Kidney capillary endothelial cell (primary cell): ENCODE results near the gene SLAMF1.
"Not testable (repeated sequence)": the region's sequence is repeated elsewhere in the genome, so short reads cannot be mapped to it uniquely, and the experiment has no call there.

Experiments
- DNase-seq: peaks from one replicate; pipeline ENCODE4 v3.0.0-alpha.2; 2018; ENCODE audit warnings: low spot score

SLAMF1 gene

DNA sequence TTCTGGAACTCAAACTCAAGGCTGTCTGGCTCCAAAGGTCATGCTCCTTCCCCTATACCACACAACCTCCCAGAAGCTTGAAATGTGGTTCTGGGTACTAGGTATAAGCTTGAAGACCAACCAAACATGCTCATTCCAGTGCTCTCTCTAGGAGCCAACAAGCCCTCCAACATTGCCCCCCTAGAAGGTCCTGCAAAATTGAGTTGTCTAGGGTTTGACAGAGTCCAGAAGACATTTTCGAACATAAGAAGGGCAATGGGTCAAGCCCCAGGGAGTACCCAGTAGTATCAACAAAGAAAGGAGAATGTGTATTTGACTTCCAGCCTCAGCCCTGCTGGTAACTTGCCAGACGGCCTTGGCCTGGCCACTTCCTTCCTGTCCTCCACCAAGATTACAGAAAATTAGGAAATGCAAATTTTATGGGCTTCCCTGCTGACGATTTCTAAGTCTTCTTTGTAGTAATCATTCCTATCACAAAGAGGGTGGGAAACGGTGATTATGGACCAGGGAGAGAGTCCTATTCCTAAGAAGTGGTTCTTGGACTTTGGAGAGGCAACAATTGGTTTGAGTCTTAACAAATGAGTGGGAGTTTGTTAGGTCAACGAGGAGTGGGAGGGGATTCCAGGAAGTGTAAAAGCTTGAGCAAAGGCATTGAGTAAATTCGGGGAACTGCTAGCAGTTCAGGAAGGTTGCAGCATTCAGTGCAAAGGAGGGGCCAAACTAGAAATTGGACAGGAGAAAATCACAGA is 18.7 kb upstream of the SLAMF1 start:
- no peak for DNase-seq

DNA sequence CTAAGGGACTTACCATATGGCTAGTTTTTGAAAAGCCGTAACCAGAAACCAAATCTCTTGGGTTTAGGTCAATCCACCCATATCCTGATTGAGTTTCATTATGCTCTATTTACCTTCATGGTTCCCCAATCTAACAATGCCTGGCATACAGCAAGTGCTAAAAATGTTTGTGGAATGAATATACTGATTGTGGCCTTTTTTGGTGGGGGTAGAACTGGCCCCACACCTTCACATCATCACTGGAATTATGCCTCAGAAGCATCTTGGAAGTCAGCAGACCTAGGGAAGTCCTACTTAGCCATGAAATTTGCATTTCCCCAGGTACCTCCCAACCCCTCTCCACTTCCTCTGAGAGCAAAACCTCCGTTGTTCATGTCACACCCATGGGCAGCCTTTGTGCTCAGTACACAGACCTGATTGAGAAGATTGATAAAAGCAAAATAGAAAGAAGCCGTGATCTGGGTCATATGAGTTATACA is 17.8 kb upstream of the SLAMF1 start:
- DNase-seq: no peak

DNA sequence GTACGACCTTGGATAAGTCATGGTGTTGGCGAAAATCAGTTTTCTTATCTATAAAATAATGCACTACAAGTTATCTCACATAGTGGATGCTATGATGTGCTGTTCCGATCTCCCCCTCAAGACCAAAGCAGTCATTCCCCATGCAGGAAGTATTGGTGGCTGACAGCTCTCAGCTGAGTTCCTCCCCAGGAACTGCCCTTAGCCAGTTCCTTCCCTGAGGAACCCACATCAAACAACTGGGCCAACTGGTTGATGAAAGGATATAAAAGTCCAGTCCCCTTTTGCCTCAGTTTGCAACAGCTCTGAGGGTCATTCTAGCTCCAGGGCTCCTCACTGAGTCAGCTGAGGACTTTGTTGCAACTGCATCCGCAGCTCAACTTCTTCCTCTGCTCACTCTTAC is 16.1 kb upstream of the SLAMF1 start:
- no peak for DNase-seq

DNA sequence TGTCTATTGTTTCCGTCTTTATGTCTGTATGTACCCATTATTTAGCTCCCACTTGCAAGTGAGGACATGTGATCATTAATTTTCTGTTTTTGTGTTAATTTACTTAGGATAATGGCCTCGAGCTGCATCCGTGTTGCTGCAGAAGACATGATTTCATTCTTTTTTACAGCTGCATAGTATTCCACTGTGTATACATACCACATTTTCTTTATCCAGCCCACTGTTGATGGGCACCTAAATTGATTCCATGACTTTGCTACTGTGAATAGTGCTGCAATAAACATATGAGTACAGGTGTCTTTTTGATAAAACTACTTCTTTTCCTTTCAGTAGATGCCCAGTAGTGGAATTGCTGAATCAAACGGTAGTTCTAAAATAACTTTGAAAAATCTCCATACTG is 12.7 kb upstream of the SLAMF1 start:
- DNase-seq: no peak

DNA sequence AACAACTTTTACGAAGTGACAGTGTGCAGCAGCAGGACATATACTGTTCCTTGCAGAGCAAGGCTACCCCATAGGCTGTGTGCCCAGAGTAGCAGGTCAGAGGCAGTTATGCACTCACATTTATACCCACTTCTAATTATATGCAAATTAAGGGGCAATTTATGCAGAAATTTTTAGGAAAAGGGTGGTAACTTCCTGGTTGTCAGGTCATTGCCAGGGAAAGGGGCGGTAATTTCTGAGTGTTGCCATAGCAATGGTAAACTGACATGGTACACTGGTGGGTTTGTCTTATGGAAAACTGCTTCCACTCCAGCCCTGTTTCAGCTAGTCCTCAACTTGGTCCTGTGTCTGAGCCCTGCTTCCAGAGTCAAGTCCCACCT is 12.0 kb upstream of the SLAMF1 start:
- no peak for DNase-seq

DNA sequence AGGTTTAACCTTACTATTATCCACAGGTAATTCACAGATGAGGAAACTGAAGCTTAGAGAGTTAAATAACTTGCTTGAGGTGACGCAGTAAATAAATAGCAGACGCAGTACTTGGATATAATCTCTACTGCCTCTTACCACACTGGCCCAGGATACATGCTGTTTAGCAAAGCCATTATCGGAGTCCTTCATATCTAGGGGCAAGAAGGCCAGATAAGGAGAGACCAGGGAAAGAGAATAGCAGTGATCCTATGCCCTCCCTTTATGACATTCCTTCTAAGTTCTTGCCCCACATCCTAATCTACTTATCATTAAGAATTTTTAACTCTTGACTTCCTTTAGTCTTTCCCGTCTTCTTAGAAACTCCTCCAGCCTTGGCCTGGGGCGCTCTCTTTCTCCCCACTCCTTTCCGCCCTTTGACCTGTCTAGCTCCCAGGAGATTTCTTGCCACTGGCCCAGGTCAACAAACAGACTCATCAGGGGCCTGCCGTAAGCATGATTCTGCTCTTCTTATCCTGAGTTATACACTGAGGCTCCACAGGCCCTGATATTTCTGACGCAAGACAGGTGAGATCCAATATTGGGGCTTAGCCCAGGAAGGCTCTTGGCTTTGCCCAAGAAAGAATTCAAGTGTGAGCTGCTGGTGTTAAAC is 11.4 kb upstream of the SLAMF1 start:
- DNase-seq: no peak

DNA sequence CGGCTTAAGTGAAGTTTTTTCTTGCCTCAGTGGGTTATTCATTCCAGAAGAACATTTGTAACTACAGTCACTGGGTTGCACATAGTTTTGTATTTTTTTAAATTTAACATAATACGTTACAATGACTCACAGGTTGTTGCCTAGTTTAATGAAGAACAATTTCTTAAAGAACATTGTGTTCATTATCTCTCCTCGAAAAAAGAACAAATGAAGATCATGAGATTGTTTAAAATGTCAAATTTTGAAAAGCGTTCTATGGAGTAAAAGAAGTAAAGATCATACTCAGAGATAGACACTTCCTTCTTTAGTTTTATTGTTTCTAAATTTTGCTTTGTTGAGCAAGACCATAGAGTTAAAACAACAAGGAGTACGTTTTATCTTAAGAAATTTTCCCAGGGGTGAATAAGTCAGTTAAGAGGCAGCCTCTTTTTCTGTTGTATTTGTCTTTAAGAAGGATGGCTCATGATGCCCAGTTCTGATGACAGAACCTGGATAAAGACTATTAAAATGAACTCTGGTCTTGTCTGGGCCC is 10.5 kb upstream of the SLAMF1 start:
- no peak for DNase-seq

DNA sequence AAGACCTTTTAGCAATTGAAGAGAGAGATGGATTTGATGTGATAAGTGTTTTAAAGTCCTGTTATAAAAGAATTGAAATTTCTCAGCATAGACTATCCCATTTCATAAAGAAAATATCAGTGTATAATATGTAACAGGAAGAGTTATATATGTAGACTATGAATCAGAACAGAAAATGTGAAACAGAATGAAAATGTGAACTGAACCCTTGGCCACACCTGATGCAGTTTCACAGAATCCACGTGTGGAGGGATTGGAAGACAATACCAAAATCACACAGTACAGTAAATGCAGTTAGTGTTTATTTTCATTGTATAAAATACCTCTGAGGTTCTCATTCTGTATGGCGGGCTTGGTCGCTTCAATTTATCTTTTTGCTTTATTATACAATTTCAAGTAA is 9.9 kb upstream of the SLAMF1 start:
- DNase-seq: no peak

DNA sequence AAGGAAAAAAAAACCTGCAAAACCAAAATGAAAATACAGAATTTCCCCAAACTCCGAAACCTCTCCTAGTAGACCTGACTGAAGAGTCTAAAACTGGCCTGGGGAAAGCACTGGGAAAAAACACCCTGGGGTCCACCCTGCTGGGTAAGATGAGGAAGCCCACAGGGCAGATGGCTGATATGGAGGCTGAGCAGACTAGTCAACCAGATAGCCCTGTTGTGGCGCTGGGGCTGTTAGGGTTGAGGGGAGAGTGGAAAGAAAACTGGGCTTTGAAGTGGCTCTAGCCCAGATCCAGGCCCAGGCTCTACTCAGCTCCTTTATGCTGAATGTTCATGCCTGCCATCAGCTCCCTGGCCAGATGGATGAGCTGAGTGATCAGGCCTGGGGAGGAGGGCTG is 6.8 kb upstream of the SLAMF1 start:
- DNase-seq: no peak

DNA sequence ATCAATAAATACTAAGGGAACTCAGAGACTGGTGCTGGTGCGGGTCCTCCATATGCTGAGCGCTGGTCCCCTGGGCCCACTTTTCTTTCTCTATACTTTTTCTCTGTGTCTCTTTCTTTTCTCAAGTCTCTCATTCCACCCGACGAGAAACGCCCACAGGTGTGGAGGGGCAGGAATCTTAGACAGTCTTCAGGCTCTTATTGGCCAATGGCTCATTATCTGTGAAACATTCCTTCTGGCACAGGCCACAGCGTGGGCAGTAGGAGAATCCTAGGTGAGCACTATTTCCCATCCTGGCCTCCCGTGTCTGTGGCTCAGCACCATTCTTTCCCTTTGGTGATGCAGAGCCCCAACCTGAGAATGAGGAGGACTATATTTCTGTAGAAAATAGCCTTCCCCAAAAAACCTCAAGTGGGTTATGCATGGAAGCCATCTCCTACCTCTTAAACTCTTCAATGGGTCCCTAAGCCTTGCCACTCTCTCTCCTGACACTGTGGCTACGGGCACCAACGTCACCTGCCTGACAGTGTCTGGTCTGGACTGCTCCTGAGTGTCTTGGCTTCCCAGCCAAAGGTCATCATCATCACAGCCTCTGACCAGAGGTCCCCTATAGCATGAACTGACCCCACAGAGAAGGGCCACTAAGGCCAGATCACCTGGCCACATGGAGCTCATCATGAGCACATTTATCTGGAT is 6.2 kb upstream of the SLAMF1 start:
- DNase-seq: no peak

DNA sequence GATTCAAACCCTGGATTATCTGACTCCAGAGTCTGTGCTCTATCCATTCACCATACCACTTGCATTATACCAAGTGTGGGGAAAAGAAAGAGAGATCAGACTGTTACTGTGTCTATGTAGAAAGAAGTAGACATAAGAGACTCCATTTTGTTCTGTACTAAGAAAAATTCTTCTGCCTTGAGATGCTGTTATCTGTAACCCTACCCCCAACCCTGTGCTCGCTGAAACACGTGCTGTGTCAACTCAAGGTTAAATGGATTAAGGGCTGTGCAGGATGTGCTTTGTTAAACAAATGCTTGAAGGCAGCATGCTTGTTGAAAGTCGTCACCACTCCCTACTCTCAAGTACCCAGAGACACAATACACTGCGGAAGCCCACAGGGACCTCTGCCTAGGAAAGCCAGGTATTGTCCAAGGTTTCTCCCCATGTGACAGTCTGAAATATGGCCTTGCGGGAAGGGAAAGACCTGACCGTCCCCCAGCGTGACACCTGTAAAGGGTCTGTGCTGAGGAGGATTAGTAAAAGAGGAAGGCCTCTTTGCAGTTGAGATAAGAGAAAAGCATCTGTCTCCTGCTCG is 5.3 kb upstream of the SLAMF1 start:
- not testable (repeated sequence) for DNase-seq

DNA sequence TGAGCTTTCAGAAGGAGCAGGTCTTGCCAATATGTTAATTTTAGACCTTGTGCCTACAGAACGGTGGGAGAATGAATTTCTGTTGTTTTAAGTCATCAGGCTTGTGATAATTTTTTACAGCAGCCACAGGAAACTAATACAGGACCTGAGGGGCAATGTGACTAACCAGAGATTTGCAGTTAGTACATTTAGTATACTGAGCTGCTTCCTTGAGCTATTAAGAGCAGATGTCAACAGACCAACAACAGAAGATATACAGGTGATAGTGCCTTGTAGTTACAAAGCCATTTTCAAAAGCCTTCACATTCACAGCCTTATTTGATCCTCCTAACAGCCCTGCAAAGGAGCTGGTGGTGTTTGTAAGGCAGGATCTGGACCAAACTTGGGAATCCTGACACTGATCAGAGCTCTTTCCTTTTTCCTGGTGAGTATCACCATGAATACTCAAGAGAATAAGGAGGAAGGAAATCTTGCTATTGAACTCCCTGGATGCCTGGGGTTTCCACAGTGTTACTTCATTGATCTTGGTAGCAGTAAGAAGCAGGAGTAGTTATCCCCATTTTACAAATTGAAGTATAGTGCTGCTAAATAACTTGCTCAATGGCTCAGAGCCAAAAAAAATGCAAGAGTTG is 4.7 kb upstream of the SLAMF1 start:
- DNase-seq: no peak

DNA sequence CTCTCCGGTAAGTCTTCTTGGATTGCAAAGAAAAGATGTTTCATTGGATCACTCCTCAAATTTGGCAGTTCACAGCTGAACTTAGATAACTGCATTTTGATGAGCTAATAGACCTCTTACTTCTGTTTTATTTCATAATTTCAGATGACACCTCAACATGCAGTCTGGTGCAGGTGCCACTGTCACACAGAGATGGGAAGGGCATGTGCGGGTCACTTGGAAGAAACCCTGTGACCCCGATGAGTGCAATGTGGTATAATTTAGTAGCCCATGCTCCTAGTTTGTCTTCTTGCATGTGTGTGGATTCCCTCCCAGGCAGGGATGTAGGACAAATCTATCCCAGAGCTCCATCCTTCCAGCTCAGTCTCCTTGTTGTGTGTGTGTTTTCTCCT is 481 bp upstream of the SLAMF1 start:
- no peak for DNase-seq

DNA sequence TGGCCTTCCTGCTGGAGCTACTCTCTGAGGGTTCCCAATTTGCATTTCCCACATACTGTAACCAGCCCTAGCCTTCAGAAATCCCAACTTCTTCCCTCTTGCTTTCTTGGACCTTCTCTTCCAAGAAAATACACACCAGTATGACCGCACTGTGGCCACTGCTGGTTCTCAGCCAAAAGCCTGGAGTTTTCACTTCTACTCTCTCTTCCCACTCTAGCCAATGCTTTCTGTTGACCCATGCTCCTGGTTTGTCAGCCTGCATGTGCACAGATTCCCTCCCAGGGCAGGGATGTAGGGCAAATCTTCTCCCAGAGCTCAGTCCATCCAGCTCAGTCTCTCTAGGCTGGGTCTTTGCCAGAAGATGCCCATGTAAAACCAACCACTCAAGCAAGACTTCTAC is 664 bp downstream of the SLAMF1 start:
- DNase-seq: no peak

DNA sequence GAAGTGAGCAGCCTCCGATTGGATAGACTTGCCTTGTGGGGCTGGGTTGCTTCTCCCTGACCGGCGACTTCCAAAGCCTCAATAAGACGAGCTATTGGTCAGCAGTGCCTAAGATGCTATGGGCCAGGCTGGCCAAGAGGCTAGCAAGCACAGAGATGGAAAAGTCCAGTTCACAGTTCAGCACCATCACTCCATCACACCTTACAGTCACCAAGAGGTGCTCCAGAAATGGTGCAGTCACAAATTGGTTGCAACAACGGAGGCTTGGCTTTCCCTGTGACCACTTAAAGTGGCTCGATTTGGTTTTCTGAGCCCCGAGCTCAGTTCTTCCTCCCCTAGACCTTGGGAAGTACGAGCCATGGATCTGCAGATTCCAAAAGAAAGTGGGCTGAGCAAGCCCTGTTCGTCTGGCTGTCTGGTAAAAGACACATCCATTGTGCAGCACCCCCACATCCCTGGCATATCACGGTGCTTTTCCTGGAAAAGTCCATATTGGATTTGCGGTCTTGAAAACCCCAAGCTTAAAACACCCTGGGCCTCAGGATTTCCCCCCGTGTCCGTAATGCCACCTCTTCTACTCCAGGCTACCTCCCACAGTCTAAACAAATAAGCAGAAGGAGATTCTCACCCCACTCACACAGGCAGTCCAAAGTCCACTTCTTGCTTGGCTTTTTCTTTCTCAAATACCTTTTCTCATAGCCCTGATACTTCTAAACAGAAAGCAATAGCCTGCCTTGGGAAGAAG is 1.3 kb downstream of the SLAMF1 start:
- DNase-seq: no peak

DNA sequence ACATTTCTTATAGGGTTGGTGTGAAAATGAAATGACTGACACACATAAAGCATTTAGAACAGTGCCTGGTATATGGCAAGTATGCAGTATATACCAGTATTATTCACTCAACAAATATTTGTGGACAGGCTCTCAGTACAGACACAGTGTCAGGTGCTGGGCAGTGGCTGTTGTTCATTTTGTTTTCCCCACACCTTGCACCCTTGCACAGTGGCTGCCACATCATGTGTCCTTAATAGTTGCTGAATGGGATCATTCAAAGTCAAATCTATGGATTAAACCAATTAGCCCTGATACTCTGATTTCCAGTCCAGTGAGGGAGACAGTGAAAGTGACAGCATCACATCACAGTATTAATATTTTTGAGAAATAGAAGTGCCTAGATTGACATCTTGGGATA is 2.4 kb downstream of the SLAMF1 start:
- no peak for DNase-seq

DNA sequence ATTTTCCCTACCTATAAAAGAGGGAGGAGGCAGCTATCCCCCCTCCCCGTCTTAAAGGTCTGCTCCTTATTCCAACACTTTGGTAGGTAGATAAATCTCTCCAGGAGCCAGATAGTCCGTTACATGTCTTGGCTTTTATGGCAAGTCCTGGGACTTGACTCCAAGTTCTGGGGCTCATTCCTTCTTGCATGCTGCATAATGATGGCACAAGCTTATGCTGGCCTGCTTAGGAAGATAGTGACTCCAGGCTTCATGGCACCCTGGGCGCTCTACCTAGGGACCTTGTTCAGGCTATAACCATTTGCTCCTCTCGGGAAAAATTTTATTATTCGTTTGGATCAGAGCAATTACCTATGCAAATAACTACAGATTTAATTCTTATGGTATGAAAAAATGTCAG is 3.7 kb downstream of the SLAMF1 start:
- no peak for DNase-seq

DNA sequence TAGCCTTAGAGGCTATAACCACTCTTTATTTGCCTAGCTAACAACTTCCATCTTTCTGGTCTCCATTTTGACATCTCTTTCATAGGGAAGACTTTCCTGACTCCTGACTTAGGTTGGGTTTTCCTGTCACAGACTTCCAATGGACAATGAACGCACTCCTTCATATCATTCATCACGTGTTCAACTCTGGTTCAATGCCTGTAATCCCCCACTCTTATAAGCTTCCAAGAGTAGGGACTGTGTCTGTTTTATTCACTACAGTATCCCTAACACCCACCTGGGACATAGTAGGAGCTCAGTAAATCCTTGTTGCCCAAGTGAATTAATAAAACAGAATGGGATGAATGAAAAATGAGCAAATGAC is 4.6 kb downstream of the SLAMF1 start:
- DNase-seq: no peak

DNA sequence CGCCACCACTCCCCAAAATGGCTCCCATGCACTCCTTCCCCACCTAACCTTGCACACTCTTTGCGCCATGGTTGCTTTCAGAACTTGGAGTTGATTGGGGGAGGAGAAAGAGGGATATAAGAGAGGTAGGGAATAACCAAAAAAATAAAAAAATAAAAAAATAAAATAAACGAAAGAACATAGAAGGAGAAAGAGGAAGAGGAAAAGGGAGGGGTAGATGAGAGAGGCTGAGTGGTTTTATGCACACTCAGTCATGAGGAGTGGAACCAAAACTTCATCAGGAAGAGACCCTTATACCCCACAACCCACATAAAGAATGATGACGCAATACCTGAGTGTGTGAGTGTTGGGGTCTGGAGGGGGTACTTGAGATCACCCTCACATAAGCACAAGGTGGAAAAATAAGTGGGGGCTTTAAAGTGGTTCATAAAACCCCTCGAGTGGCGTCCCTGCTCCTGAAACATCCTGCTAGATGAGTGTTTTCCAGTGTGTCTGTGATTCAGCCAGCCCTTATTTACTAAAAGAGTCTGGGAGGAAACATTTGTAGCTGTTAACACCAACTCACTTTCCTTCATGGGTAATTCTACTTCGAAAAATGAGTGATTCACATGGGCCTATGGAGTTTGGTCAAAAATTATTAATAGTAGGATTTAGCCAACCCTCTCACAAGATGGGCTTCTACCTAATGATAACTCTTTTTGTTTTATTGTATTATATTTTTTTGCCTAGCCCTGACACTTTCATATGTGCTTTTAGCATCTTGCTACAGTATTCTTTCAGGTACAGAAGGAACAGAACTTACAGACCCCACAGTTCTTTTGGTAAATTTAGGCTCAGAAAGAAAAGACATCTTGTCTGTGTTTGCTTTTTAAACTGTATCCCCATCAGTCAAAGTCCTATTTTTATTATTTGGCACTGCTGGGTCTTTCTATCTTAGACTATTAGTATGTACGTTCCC is 5.2 kb downstream of the SLAMF1 start:
- no peak for DNase-seq

DNA sequence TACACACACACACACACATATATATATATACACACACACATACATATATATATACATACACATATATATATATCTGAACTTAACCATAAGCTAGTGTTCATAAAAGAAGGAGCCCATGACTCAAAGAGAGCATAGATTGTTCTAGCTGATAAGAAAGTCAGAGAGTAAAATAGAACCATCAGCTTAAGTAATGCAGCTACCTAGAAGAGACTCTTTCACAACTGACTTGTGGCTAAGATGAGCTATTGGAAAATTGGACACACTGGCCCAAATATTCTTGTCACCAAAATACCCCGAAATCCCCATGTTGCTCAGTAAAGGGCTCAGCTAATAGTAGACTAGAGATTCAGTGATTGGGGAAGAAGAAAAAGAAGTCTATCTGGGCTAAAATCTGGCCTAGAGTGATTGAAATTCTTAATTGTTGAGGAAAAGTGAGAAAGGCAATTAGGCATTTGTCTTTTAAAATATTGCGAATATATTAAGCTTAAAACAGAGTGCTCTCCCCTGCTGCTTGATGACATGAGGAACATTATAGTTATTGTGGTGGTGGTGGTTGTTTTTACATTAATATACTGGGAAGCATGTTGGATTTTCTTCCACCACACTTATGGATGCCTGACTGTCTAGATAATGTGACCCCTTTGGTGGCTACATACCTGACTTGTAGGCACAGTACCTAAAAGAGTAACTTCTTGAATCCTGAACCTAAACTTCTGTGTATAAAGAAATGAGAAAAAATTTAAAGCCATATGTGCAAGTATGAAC is 6.3 kb downstream of the SLAMF1 start:
- DNase-seq: no peak
